22Rv1 (cell line): ENCODE measurements around the gene CHKB.
A peak's percentile ranks its signal among the peaks of the same experiment; 100 is the strongest.
"Not testable (repeated sequence)": the region's sequence is repeated elsewhere in the genome, so short reads cannot be mapped to it uniquely, and the experiment has no call there.

Source experiments
- H3K27ac ChIP-seq: fragments of 450-650 bp; 2 replicates; pipeline ENCODE4 v1.5.1; 2017
- CTCF ChIP-seq: fragments of 450-650 bp; IDR thresholded peaks from 2 replicates; pipeline ENCODE4 v1.5.1; 2017; ENCODE audit warnings: mild to moderate bottlenecking
- ZFX ChIP-seq: fragments of 450-650 bp; IDR thresholded peaks from 2 replicates; pipeline ENCODE4 v1.6.1; 2017; ENCODE audit warnings: antibody characterized with exemption, borderline replicate concordance

CHKB gene

DNA sequence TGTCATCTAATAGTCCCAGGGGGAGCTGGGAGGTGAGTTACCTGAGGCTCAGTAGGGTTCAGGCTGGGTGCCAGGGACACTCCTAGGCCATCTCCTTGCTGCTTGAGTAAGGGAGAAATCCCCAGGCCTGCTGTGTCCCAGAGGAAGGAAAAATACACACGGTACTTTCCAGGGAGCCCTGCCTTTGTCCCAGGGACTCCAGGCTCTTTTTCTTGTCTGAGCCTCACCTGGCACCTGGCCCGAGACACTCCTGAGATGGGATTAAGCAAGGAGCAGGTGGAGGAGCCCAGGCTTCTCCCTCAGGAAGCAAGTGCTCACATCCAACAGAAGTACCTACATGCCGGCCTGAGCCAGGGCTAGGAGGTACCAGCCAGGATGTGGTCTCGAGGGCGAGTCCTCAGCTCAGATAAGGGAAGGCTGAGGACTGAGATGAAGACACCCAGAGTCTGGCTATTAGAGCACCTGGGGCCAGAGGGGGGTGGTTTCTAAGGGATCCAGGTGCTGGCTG is 37.8 kb downstream of the CHKB start:
- H3K27ac ChIP-seq = no peak overlapping the region
- no peak for TF ChIP-seq CTCF
- no peak for TF ChIP-seq ZFX

- TF ChIP-seq ZFX (no peak), CTCF (peak; percentile 90)
- no peak overlapping the region for H3K27ac ChIP-seq
These were observed 38.4 kb downstream of the CHKB start for GRCh38 chr22:50544078-50544745.

DNA sequence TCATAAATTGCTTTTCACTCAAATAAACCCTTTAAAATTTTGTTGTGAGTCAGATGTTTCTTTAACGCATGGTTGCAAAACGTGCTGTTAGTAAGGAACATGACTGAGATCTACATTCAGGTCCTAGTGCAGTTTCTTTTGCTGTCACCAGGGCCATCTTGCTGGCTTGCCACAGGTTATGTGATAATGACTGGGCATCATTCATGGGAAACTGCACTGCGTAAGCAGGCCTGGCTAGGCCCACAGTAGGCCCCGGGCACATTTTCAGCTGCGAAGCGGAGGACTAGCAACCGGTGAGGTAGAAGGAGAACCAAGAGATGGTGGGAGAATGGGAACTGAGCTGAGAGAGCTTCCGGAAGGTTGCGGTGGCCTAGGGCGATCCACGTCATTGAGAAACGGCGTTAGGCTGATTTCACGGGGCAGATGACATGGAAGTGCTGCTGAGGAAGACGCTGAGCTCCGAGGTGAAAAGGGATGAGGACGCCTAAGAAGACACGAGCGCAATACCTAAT is 40.2 kb downstream of the CHKB start:
- TF ChIP-seq ZFX = no peak
- TF ChIP-seq CTCF = no peak
- H3K27ac ChIP-seq = no peak overlapping the region

DNA sequence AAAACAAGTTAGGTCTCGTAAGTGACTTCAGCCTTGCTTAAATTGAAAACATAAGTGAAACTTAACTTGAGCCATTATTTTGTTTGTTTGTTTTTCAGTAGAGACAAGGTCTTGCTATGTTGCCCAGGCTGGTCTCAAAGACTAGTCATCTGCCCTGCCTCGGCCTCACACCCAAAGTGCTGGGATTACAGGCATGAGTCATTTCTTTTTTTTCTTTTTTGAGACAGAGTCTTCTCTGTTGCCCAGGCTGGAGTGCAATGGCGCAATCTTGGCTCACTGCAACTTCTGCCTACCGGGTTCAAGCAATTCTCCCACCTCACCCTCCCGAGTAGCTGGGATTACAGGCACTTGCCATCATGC is 41.0 kb downstream of the CHKB start:
- not testable (repeated sequence) for H3K27ac ChIP-seq

DNA sequence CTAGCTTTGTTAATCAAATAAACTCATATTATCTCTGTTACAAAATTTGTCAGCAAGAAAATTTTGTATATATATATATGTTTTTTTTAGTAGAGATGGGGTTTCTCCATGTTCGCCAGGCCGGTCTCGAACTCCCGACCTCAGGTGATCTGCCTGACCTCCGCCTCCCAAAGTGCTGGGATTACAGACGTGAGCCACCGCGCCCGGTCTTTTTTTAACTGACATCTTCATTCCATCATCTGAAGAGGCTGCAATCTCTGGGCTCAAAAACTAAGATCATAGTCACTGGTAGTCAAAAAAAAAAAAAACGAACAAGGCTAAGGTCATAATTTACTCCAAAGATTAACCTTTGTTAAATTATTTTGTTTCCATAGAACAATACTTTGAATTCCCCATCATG is 42.3 kb downstream of the CHKB start:
- no peak overlapping the region for H3K27ac ChIP-seq
- TF ChIP-seq ZFX (no peak), CTCF (no peak)

DNA sequence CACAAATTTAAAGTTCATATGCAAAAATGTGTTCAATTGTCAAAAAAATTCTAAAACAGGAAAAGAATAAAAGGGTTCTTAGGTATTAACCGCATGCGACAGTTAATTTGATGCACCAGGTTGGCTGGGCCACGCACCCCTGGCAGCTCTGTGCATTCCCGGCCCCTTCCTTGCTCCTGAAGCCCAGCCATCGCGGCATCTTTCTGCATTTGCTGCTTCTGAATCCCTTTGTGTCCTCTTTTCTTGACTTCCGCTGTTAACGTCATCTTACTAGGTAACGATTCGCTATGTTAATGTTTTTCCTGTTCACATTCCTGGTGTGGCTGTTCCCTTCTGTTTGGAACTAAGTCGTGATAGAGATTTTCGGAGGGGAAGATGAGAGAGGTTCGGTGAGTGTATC is 44.9 kb downstream of the CHKB start:
- H3K27ac ChIP-seq = no peak overlapping the region
- TF ChIP-seq CTCF (no peak), ZFX (no peak)

- no peak overlapping the region for H3K27ac ChIP-seq
- no peak for TF ChIP-seq CTCF
These were observed 46.4 kb downstream of the CHKB start for GRCh38 chr22:50536226-50536625.

DNA sequence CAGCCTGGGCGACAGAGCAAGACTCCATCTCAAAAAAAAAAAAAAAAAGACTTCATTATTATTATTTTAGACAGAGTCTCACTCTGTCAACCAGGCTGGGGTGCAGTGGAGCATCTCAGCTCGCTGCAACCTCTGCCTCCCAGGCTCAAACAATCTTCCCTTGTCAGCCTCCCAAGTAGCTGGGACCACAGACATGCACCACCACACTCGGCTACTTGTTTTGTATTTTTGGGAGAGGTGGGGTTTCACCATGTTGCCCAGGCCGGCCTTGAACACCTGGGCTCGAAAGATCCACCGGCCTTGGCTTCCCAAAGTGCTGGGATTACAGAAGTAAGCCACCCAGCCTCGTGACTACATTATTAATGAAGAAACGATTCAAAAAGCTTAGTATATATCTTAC is 47.5 kb downstream of the CHKB start:
- H3K27ac ChIP-seq = no peak overlapping the region
- TF ChIP-seq ZFX (no peak), CTCF (no peak)

GRCh38 chr22:50533856-50534711 is 48.6 kb downstream of the CHKB start:
- peak overlapping the region; percentile 99 for H3K27ac ChIP-seq
